Measurements from ENCODE around the gene KRTAP10-1. TPM values are rescaled to one million over a fixed set of nuclear protein-coding genes. Genes with fewer than 3 reads are reported as not detected.

The KRTAP10-1 gene
- total RNA-seq, 1 experiment from 2014 or later = not detected

DNA sequence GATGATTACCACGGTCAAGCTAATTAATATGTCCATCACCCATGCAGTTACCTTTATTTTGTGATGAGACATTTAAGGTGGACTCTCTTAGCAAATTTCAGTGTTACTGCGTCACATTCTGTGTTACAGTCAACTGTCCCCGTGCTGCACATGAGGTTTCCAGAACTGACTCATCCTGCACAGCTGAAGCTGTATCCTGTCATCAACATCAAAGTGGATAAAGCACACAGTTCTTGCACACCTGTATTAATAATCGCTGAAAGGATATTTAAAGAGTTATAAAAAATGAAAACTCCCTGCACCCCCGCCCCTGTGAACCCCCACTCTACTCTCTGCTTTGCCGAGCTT is 43.8 kb upstream of the KRTAP10-1 start:
- H3K4me1 Mint-ChIP-seq = peaks cover 6% of the 10 kb centered on the region; the same call in 1 of the 2 replicates
- DNase-seq (ENCODE audit: low spot score) = no peak
- POLR2A ChIA-PET = no interaction called here
- TF ChIP-seq ZNF138 (CRISPR knock-in tag; conservative IDR thresholded peaks at IDR 0.05) = no peak
- TF ChIP-seq, protein P1, sequence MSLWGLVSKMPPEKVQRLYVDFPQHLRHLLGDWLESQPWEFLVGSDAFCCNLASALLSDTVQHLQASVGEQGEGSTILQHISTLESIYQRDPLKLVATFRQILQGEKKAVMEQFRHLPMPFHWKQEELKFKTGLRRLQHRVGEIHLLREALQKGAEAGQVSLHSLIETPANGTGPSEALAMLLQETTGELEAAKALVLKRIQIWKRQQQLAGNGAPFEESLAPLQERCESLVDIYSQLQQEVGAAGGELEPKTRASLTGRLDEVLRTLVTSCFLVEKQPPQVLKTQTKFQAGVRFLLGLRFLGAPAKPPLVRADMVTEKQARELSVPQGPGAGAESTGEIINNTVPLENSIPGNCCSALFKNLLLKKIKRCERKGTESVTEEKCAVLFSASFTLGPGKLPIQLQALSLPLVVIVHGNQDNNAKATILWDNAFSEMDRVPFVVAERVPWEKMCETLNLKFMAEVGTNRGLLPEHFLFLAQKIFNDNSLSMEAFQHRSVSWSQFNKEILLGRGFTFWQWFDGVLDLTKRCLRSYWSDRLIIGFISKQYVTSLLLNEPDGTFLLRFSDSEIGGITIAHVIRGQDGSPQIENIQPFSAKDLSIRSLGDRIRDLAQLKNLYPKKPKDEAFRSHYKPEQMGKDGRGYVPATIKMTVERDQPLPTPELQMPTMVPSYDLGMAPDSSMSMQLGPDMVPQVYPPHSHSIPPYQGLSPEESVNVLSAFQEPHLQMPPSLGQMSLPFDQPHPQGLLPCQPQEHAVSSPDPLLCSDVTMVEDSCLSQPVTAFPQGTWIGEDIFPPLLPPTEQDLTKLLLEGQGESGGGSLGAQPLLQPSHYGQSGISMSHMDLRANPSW (CRISPR knock-in tag; conservative IDR thresholded peaks at IDR 0.05; ENCODE audit: low read depth) = no peak
- no peak for TF ChIP-seq ZNF671 (CRISPR knock-in tag; IDR thresholded peaks at IDR 0.05)
- TF ChIP-seq, protein P2, sequence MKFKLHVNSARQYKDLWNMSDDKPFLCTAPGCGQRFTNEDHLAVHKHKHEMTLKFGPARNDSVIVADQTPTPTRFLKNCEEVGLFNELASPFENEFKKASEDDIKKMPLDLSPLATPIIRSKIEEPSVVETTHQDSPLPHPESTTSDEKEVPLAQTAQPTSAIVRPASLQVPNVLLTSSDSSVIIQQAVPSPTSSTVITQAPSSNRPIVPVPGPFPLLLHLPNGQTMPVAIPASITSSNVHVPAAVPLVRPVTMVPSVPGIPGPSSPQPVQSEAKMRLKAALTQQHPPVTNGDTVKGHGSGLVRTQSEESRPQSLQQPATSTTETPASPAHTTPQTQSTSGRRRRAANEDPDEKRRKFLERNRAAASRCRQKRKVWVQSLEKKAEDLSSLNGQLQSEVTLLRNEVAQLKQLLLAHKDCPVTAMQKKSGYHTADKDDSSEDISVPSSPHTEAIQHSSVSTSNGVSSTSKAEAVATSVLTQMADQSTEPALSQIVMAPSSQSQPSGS (CRISPR knock-in tag; IDR thresholded peaks at IDR 0.05; ENCODE audit: borderline replicate concordance, low read depth) = no peak
- TF ChIP-seq CREB1 (CRISPR knock-in tag; IDR thresholded peaks at IDR 0.05) = no peak
- no peak for TF ChIP-seq RELA (CRISPR knock-in tag; IDR thresholded peaks at IDR 0.05; ENCODE audit: borderline replicate concordance)
- no peak for TF ChIP-seq NR1H2 (CRISPR knock-in tag; IDR thresholded peaks at IDR 0.05)
- no peak for TF ChIP-seq SOX15 (CRISPR knock-in tag; IDR thresholded peaks at IDR 0.05)
- TF ChIP-seq FOXK1 (CRISPR knock-in tag; IDR thresholded peaks at IDR 0.05) = no peak
- TF ChIP-seq, protein P3, sequence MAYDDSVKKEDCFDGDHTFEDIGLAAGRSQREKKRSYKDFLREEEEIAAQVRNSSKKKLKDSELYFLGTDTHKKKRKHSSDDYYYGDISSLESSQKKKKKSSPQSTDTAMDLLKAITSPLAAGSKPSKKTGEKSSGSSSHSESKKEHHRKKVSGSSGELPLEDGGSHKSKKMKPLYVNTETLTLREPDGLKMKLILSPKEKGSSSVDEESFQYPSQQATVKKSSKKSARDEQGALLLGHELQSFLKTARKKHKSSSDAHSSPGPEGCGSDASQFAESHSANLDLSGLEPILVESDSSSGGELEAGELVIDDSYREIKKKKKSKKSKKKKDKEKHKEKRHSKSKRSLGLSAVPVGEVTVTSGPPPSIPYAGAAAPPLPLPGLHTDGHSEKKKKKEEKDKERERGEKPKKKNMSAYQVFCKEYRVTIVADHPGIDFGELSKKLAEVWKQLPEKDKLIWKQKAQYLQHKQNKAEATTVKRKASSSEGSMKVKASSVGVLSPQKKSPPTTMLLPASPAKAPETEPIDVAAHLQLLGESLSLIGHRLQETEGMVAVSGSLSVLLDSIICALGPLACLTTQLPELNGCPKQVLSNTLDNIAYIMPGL (CRISPR knock-in tag; IDR thresholded peaks at IDR 0.05) = no peak
- H3K27ac Mint-ChIP-seq = no peak overlapping the region
- peaks cover 6% of the 10 kb centered on the region; the same call in 1 of the 2 replicates for H3K36me3 Mint-ChIP-seq
- CTCF ChIA-PET = no interaction called here
- no peak overlapping the region for H3K4me3 Mint-ChIP-seq
- peaks cover 3% of the 10 kb centered on the region; the same call in 1 of the 2 replicates for H3K27me3 Mint-ChIP-seq (ENCODE audit: low read depth)
- H3K9me3 Mint-ChIP-seq = peaks cover 36% of the 10 kb centered on the region
- no peak for ATAC-seq

DNA sequence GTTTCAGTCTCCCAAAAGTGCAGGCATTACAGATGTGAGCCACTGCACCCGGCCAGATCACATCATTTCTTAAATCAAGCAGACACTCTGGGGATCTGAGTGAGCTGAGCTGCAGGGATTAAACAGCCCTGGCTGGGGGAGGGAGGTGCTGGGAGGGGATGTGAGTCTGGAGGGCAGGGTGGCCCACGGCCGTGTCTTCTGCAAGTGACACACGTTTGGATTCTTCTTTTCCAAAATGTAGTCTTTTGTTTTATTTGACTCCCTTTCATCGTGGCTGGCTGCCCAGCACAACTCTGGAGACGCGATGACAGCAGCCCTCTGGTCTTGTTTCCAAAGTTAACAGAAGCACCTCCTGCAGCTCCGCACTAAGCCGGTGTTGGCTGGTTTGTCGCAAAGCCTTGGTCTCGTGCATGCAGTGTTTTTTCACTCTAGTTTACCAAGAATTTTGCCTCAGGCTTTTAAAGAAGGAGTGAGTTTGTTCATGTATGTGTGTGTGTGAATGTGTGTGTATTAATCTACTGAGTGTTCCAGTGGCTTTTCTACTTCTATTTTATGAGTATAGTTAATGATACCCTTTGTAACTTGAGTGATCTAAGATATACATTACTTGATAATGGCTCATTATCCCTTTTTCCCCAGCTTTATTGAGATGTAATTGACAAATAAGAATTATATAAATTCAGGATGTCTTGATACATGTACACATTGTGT is 43.2 kb upstream of the KRTAP10-1 start:
- H3K27ac Mint-ChIP-seq = no peak overlapping the region
- ChIA-PET CTCF (no interaction called here), POLR2A (no interaction called here)
- DNase-seq (ENCODE audit: low spot score) (no peak), ATAC-seq (no peak)
- H3K9me3 Mint-ChIP-seq = peaks cover 35% of the 10 kb centered on the region
- peaks cover 6% of the 10 kb centered on the region; the same call in 1 of the 2 replicates for H3K36me3 Mint-ChIP-seq
- no peak overlapping the region for H3K4me3 Mint-ChIP-seq
- H3K27me3 Mint-ChIP-seq (ENCODE audit: low read depth) = peaks cover 3% of the 10 kb centered on the region; the same call in 1 of the 2 replicates
- peaks cover 6% of the 10 kb centered on the region; the same call in 1 of the 2 replicates for H3K4me1 Mint-ChIP-seq
- TF ChIP-seq, protein P4, sequence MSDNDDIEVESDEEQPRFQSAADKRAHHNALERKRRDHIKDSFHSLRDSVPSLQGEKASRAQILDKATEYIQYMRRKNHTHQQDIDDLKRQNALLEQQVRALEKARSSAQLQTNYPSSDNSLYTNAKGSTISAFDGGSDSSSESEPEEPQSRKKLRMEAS (CRISPR knock-in tag; IDR thresholded peaks at IDR 0.05) = no peak
- no peak for TF ChIP-seq NFATC4 (CRISPR knock-in tag; IDR thresholded peaks at IDR 0.05)
- TF ChIP-seq, protein P5, sequence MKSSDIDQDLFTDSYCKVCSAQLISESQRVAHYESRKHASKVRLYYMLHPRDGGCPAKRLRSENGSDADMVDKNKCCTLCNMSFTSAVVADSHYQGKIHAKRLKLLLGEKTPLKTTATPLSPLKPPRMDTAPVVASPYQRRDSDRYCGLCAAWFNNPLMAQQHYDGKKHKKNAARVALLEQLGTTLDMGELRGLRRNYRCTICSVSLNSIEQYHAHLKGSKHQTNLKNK (CRISPR knock-in tag; IDR thresholded peaks at IDR 0.05) = no peak
- TF ChIP-seq ZNF219 (CRISPR knock-in tag; IDR thresholded peaks at IDR 0.05; ENCODE audit: borderline replicate concordance) = no peak
- TF ChIP-seq ZNF423 (CRISPR knock-in tag; IDR thresholded peaks at IDR 0.05) = no peak
- no peak for TF ChIP-seq GRHL2 (CRISPR knock-in tag; IDR thresholded peaks at IDR 0.05; ENCODE audit: insufficient replicate concordance, severe bottlenecking)
- TF ChIP-seq, protein P6, sequence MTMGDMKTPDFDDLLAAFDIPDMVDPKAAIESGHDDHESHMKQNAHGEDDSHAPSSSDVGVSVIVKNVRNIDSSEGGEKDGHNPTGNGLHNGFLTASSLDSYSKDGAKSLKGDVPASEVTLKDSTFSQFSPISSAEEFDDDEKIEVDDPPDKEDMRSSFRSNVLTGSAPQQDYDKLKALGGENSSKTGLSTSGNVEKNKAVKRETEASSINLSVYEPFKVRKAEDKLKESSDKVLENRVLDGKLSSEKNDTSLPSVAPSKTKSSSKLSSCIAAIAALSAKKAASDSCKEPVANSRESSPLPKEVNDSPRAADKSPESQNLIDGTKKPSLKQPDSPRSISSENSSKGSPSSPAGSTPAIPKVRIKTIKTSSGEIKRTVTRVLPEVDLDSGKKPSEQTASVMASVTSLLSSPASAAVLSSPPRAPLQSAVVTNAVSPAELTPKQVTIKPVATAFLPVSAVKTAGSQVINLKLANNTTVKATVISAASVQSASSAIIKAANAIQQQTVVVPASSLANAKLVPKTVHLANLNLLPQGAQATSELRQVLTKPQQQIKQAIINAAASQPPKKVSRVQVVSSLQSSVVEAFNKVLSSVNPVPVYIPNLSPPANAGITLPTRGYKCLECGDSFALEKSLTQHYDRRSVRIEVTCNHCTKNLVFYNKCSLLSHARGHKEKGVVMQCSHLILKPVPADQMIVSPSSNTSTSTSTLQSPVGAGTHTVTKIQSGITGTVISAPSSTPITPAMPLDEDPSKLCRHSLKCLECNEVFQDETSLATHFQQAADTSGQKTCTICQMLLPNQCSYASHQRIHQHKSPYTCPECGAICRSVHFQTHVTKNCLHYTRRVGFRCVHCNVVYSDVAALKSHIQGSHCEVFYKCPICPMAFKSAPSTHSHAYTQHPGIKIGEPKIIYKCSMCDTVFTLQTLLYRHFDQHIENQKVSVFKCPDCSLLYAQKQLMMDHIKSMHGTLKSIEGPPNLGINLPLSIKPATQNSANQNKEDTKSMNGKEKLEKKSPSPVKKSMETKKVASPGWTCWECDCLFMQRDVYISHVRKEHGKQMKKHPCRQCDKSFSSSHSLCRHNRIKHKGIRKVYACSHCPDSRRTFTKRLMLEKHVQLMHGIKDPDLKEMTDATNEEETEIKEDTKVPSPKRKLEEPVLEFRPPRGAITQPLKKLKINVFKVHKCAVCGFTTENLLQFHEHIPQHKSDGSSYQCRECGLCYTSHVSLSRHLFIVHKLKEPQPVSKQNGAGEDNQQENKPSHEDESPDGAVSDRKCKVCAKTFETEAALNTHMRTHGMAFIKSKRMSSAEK (CRISPR knock-in tag; IDR thresholded peaks at IDR 0.05; ENCODE audit: borderline replicate concordance) = no peak
- TF ChIP-seq, protein P7, sequence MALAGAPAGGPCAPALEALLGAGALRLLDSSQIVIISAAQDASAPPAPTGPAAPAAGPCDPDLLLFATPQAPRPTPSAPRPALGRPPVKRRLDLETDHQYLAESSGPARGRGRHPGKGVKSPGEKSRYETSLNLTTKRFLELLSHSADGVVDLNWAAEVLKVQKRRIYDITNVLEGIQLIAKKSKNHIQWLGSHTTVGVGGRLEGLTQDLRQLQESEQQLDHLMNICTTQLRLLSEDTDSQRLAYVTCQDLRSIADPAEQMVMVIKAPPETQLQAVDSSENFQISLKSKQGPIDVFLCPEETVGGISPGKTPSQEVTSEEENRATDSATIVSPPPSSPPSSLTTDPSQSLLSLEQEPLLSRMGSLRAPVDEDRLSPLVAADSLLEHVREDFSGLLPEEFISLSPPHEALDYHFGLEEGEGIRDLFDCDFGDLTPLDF (CRISPR knock-in tag; IDR thresholded peaks at IDR 0.05) = no peak
- TF ChIP-seq PRRX2 (CRISPR knock-in tag; IDR thresholded peaks at IDR 0.05) = no peak
- TF ChIP-seq, protein P8, sequence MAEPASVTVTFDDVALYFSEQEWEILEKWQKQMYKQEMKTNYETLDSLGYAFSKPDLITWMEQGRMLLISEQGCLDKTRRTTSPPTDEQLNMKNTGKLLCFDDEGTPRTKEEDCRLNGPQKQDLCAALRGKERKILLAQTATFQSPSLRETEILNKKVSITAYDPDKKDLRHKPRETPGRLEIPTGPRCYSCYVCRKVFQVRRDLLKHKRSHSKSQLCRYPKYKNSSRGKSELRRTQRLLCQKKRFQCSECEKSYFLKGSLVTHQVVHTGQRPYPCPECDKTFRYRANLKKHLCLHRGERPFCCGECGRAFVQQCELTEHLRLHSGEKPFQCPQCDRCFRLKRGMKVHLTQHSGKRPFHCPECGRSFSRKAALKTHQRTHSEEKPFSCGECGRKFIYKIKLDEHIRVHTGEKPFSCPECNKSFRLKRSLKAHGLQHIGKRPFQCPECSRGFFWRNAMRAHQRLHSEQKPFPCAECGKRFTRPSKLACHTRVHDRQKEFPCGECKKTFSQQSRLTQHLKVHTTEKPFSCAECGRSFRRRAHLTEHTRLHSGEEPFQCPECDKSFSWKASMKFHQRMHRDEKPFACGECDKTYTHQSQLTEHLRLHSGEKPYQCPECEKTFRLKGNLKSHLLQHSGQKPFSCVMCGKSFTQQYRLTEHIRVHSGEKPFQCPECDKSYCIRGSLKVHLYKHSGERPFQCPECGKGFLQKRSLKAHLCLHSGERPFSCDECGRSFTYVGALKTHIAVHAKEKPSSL (CRISPR knock-in tag; conservative IDR thresholded peaks at IDR 0.05) = no peak

All from WTC11 (cell line).